Measurements from ENCODE around the gene LEFTY1.
"Not testable (repeated sequence)": the region's sequence is repeated elsewhere in the genome, so short reads cannot be mapped to it uniquely, and the experiment has no call there.

The LEFTY1 gene

GRCh38 chr1:225847610-225848009 lies 41.3 kb downstream of the LEFTY1 start:
- no peak for DNase-seq

GRCh38 chr1:225846331-225847310 lies 42.3 kb downstream of the LEFTY1 start:
- no peak for DNase-seq

GRCh38 chr1:225845571-225846259 lies 43.2 kb downstream of the LEFTY1 start:
- DNase-seq, result no peak

GRCh38 chr1:225845097-225845496 lies 43.8 kb downstream of the LEFTY1 start:
- DNase-seq, result no peak

GRCh38 chr1:225844236-225845061 lies 44.5 kb downstream of the LEFTY1 start:
- DNase-seq, result no peak

GRCh38 chr1:225843426-225843795 lies 45.5 kb downstream of the LEFTY1 start:
- no peak for DNase-seq

GRCh38 chr1:225842788-225843425 lies 46.0 kb downstream of the LEFTY1 start:
- no peak for DNase-seq

GRCh38 chr1:225842074-225842473 lies 46.9 kb downstream of the LEFTY1 start:
- DNase-seq, result no peak

GRCh38 chr1:225840713-225841112 lies 48.2 kb downstream of the LEFTY1 start:
- DNase-seq, result no peak

GRCh38 chr1:225840223-225840610 lies 48.7 kb downstream of the LEFTY1 start:
- no peak for DNase-seq

GRCh38 chr1:225838793-225839192 lies 50.2 kb downstream of the LEFTY1 start:
- DNase-seq, result no peak

- DNase-seq, result not testable (repeated sequence)
Measured at GRCh38 chr1:225836296-225836695, 52.6 kb downstream of the LEFTY1 start.

Measured in NCI-H2227 treated with DMSO at 0.1 percent for 48 hours (cell line).